ENCODE measurements around the gene DZIP1. TPM values are rescaled to one million over a fixed set of nuclear protein-coding genes. Genes with fewer than 3 reads are reported as not detected.
A peak's percentile ranks its signal among the peaks of the same experiment; 100 is the strongest.

The DZIP1 gene
- total RNA-seq, 1 experiment from 2014 or later = 31.0 TPM

GRCh38 chr13:95552539-95553441, 91.7 kb downstream of the DZIP1 start, which contains the start of gene CLDN10 (continued):
- TF ChIP-seq PREB (CRISPR knock-in tag; IDR thresholded peaks at IDR 0.05; ENCODE audit: borderline replicate concordance) (no peak), AFF4 (CRISPR knock-in tag; IDR thresholded peaks at IDR 0.05; ENCODE audit: borderline replicate concordance) (no peak), USF2 (CRISPR knock-in tag; IDR thresholded peaks at IDR 0.05) (no peak), ZNF121 (CRISPR knock-in tag; IDR thresholded peaks at IDR 0.05) (no peak), FOXJ3 (CRISPR knock-in tag; IDR thresholded peaks at IDR 0.05; ENCODE audit: borderline replicate concordance) (no peak), E2F5 (CRISPR knock-in tag; IDR thresholded peaks at IDR 0.05) (0 out of 2 replicates have a peak, but pooled peaks have one; percentile 15), FOXP4 (CRISPR knock-in tag; IDR thresholded peaks at IDR 0.05) (0 out of 2 replicates have a peak, but pooled peaks have one; percentile 44), ZSCAN18 (CRISPR knock-in tag; IDR thresholded peaks at IDR 0.05) (no peak), ZMAT4 (CRISPR knock-in tag; IDR thresholded peaks at IDR 0.05) (no peak), GABPB1 (CRISPR knock-in tag; IDR thresholded peaks at IDR 0.05) (no peak), USF1 (CRISPR knock-in tag; IDR thresholded peaks at IDR 0.05) (no peak), ZNF281 (CRISPR knock-in tag; IDR thresholded peaks at IDR 0.05) (no peak), ARID4B (CRISPR knock-in tag; IDR thresholded peaks at IDR 0.05; ENCODE audit: borderline replicate concordance) (peak; percentile 38; the same call in 1 of the 2 replicates)
